GM06990 (cell line): Measurements from ENCODE around the gene CD48.

Experiments used
- DNase-seq: peaks from one replicate; pipeline ENCODE4 v3.0.0-alpha.2; 2011; ENCODE audit not compliant: insufficient read length; ENCODE audit errors: extremely low read depth
- H3K27me3 ChIP-seq: replicated peaks from 2 replicates; pipeline ENCODE4 v1.6.0; 2011; ENCODE audit warnings: low read length; ENCODE audit not compliant: control insufficient read depth, insufficient read depth
- H3K36me3 ChIP-seq: 2 replicates; pipeline ENCODE4 v1.5.1; 2011; ENCODE audit warnings: low read length; ENCODE audit not compliant: control insufficient read depth, insufficient read depth
- H3K4me3 ChIP-seq: replicated peaks from 2 replicates; pipeline ENCODE4 v1.5.1; 2011; ENCODE audit warnings: low read depth, mild to moderate bottlenecking, control low read depth, low read length
- CTCF ChIP-seq: IDR thresholded peaks from 2 replicates; pipeline ENCODE4 v1.5.1; 2011; ENCODE audit warnings: low read length, control low read depth, mild to moderate bottlenecking, inconsistent platforms; ENCODE audit not compliant: insufficient read depth, poor library complexity, severe bottlenecking

Gene CD48

GRCh38 chr1:160726114-160726497 lies 14.5 kb upstream of the CD48 start:
- Histone ChIP-seq H3K27me3 (no peaks in the 10 kb centered on the region), H3K36me3 (no peaks in the 10 kb centered on the region), H3K4me3 (no peak overlapping the region)
- no peak for TF ChIP-seq CTCF
- no peak for DNase-seq

- H3K36me3 ChIP-seq: no peaks in the 10 kb centered on the region; the same call in 1 of the 2 replicates
Measured at GRCh38 chr1:160724465-160725242, 13.0 kb upstream of the CD48 start.

GRCh38 chr1:160723332-160723731 lies 11.7 kb upstream of the CD48 start:
- no peak for TF ChIP-seq CTCF
- no peaks in the 10 kb centered on the region for H3K27me3 ChIP-seq
- H3K36me3 ChIP-seq: no peaks in the 10 kb centered on the region; the same call in 1 of the 2 replicates
- no peak for DNase-seq
- H3K4me3 ChIP-seq: no peak overlapping the region

More at GRCh38 chr1:160724465-160725242, 13.0 kb upstream of the CD48 start:
- no peak for TF ChIP-seq CTCF
- Histone ChIP-seq H3K4me3 (no peak overlapping the region), H3K27me3 (no peaks in the 10 kb centered on the region)
- DNase-seq: no peak

GRCh38 chr1:160722726-160723125 lies 11.1 kb upstream of the CD48 start:
- no peaks in the 10 kb centered on the region for H3K27me3 ChIP-seq
- no peak for DNase-seq
- H3K36me3 ChIP-seq: no peaks in the 10 kb centered on the region; the same call in 1 of the 2 replicates
- no peak for TF ChIP-seq CTCF
- H3K4me3 ChIP-seq: no peak overlapping the region

- Histone ChIP-seq H3K27me3 (no peaks in the 10 kb centered on the region), H3K4me3 (no peak overlapping the region), H3K36me3 (no peaks in the 10 kb centered on the region; the same call in 1 of the 2 replicates)
- no peak for TF ChIP-seq CTCF
- no peak for DNase-seq
Measured at GRCh38 chr1:160721473-160721872, 9.9 kb upstream of the CD48 start.
